ENCODE data around the gene PTMA.

GRCh38 chr2:231674587-231675338 lies 33.6 kb upstream of the PTMA start:
- TF ChIP-seq JUN (CRISPR knock-in tag; IDR thresholded peaks at IDR 0.05) (no peak), CREM (CRISPR knock-in tag; IDR thresholded peaks at IDR 0.05) (no peak), FOXJ3 (CRISPR knock-in tag; IDR thresholded peaks at IDR 0.05; ENCODE audit: borderline replicate concordance) (no peak), ZNF317 (CRISPR knock-in tag; IDR thresholded peaks at IDR 0.05; ENCODE audit: borderline replicate concordance, low read depth) (no peak), CTCF (IDR thresholded peaks at IDR 0.05) (peak; percentile 56), ZSCAN18 (CRISPR knock-in tag; IDR thresholded peaks at IDR 0.05) (no peak)

Data from WTC11 (cell line).